GM19193 (cell line): Measurements from ENCODE around the gene AEBP2.

ENCODE experiments used
- POLR2A ChIP-seq: IDR thresholded peaks from 4 replicates; pipeline ENCODE4 v1.6.1; 2011; ENCODE audit not compliant: insufficient read depth, insufficient read length; ENCODE audit errors: extremely low read depth

AEBP2 gene

DNA sequence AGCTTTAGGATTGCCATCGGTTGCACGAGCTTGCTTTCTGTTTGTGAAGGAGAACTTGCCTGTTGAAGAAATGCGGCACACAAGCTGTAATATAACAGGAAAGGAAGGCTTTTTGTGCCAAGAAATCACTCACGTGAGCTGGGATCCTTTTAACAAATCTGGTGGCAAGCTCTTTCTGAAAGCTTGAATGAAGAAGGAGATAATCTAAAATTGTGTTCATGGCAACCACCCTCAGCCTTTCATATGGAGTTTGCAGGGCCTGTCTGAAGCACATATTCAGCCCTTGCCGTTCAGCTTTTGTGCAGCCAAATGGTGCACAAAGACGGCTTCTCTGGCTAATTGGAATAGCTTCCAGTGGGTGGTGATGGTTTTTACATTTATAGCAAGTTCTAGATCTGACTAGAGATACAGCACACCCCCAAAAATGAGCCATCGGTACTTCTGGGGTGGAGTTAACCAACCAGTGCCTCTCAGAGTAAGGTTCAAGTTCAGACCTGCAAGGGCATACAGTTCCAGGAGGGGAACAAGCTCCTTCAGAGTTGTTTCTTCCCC, 107.4 kb downstream of the AEBP2 start:
- no peak for TF ChIP-seq POLR2A

DNA sequence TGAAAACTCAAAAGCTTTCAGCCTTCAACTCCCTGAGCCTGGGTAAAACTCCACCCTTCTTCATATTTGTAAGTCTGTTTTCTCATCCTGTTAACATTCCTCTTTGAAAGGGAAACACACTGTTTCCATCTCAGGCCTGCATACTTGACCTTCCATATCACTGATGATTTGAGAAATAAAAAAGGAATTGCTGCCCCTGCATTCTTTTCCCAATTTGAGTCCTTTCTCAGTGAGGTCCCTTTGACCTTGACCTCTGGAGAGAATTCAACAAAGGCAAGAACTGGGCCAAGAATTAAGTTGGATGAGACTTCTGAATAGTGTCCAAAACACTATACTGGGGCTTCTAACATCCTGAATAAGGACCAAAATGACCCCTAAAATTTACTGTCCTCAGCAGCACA, 108.0 kb downstream of the AEBP2 start:
- no peak for TF ChIP-seq POLR2A

DNA sequence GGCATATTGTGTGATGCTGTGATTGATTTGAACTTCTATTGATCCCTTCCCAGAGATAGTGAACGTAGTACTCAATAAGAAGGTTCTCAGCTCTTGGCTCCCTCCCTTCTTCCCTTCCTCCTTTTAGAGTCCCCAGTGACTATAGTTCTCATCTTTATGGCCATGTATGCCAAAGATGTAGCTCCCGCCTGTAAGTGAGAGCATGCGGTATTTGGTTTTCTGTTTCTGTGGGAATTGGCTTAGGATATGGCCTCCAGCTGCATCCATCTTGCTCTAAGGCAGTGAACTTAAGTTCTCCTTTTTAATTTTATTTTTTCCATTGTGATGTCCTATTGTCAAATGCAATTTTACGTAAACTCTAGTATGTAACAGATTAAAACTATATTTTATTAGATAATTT, 109.5 kb downstream of the AEBP2 start:
- no peak for TF ChIP-seq POLR2A

- TF ChIP-seq POLR2A = no peak
Observed at GRCh38 chr12:19550626-19551025, 111.3 kb downstream of the AEBP2 start.

DNA sequence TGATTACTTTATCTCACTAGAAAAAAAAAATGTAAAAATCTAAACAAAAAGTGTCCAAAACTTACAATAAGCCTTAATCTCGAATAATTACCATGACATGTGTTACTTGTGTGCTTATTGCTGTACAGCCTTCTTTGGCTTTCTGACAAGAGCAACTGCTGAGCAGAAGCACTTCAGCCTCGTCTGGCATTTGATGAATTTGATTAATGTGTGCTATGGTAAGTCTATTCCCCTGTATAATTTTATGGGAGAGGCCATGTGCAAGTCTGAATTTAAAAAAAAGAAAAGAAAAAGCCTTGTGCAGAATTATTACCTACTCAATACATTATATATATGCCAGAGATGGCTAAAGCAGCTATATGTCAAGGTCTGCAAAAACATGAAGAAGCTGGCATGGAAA, 113.9 kb downstream of the AEBP2 start:
- no peak for TF ChIP-seq POLR2A

- TF ChIP-seq POLR2A = no peak
Observed at GRCh38 chr12:19561411-19561961, 122.2 kb downstream of the AEBP2 start.
